GM13977 (cell line): ENCODE results near the gene EHMT1.

Experiments used
- DNase-seq: peaks from one replicate; pipeline ENCODE4 v3.0.0; 2012; ENCODE audit warnings: low spot score
- CTCF ChIP-seq: IDR thresholded peaks from 2 replicates; pipeline ENCODE4 v1.5.1; 2012; ENCODE audit warnings: mild to moderate bottlenecking, control low read depth; ENCODE audit not compliant: insufficient read depth; ENCODE audit errors: extremely low read depth, missing control alignments
- in situ Hi-C: fragments of 300-500 bp; cut with MboI; formaldehyde crosslinking; loops from one replicate; pipeline ENCODE4 v1.12.0; 2022; ENCODE audit warnings: low sequenced_read_pairs, low pct_unique_long_range_greater_than_20kb, mixed read lengths, inconsistent platforms; ENCODE audit not compliant: unreplicated experiment

The EHMT1 gene

DNA sequence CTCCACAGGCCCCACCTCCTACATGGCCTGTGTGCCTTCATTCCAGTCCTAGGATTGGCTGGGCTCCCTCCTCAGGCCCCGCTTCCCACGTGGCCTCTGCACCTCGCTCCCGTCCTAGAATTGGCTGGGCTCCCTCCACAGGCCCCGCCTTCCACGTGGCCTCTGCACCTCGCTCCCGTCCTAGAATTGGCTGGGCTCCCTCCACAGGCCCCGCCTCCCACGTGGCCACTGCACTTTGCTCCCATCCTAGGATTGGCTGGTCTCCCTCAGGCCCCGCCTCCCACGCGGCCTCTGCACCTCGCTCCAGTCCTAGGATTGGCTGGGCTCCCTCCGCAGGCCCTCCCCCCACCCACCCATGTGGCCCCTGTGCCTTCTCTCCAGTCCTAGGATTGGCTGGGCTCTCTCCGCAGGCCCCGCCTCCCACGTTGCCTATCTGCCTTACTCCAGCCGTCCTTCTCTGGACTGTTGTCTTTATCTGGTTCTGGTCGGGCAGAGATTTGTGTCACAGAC lies 213.4 kb downstream of the EHMT1 start:
- in situ Hi-C loops, result no loop called here
- no peak for TF ChIP-seq CTCF
- DNase-seq, result no peak

- DNase-seq, result no peak
- in situ Hi-C loops, result no loop called here
- TF ChIP-seq CTCF, result no peak
Measured at GRCh38 chr9:137832830-137833590, 214.2 kb downstream of the EHMT1 start.

DNA sequence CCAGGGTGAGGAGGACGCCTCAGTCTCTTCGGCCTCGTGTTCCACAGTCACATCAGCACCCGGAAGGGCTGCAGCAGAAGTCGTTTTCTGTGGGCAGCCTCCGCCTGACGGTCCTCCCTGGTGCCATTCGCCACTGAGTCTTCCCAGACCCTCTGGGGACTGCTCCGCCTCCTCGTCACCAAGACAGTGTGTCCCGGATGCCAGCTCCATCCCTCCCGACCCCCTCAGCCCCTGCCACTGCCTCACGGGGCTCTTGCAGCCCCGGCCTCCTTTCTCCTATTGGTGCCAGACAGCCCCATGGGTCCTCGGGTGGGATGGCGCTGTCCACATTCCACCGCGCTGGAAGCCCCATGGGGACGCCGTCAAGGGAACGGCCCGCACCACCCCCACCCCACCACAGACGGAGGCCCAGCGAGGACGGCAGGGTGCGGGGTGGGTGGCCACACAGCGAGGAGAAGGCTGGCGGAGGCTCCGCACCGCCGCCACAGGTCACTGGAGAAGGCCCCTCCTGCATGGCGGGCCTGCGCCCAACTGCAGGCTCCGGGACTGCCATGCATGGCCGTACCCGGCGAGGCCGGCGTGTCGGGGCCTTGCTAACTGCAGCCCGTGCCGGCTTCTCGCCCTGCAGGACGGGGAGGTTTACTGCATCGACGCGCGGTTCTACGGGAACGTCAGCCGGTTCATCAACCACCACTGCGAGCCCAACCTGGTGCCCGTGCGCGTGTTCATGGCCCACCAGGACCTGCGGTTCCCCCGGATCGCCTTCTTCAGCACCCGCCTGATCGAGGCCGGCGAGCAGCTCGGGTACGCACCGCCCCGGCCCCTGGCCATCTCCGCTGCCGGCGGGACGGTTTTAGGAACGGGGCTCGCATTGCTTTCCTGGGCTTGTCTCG lies 215.2 kb downstream of the EHMT1 start:
- in situ Hi-C loops, result no loop called here
- DNase-seq, result no peak
- TF ChIP-seq CTCF, result no peak

- DNase-seq, result no peak
- in situ Hi-C loops, result no loop called here
- no peak for TF ChIP-seq CTCF
Measured at GRCh38 chr9:137834846-137835546, 216.2 kb downstream of the EHMT1 start.

DNA sequence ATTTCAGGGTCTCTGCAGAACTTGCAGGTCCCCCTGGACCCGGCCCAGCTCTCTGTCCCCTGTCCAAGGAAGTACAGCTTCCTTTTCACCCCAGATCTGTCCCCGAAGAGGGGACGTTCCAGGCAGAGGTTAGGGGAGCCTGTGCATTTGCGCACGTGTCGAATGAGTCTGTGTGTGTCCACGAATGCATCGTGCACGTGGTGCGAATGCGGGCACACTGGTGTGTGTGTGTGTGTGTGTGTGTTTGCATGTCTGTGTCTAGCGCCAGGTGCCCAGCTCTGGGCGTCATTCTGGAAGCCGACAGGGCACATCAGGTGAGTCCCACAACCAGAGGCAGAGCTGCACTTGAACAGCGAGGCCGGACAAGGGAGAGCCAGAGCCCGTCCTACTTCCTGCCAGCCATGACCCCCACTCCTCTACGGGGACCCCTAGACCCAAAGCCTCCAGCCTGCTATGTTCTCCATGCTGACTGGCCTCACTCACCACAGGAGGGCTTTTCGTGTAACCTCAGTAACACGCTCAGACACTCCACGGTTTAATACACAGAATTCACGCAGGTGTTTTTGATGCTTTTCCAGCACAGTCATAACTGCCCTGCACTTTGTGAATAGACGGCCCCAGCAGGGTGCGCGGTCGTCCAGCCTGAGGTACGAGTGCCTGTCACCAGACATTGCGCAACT lies 217.5 kb downstream of the EHMT1 start:
- TF ChIP-seq CTCF, result no peak
- in situ Hi-C loops, result no loop called here
- DNase-seq, result no peak

DNA sequence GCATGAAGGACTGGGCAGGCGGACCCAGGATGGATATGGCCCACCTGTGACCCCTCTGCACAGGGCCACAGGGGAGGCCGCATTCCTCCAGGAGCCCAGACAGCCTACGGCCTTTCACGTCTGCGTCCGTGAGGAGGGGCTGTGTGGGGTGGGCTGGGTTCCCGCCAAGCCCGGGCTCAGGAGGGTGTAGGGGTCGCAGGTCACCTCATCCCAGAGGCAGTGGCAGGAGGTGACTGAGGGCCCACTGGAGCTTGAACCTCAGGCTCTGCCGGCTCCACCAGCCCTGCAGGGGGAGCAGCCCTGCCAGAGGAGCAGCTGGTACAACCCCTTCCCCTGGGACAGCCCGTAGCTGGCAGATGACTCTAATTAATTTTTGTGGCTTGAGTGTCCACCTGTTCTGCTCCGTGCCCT lies 218.0 kb downstream of the EHMT1 start:
- in situ Hi-C loops, result no loop called here
- no peak for DNase-seq
- TF ChIP-seq CTCF, result no peak
